HG03439 (cell line): ENCODE results near the gene RBL2.
"Not testable (repeated sequence)": the region's sequence is repeated elsewhere in the genome, so short reads cannot be mapped to it uniquely, and the experiment has no call there.

Source experiments
- ATAC-seq: cut with Tn5 transposase; IDR thresholded peaks from one replicate; pipeline ENCODE4 v1.9.1; 2021; ENCODE audit warnings: mild to moderate bottlenecking, moderate library complexity; ENCODE audit not compliant: unreplicated experiment

Gene RBL2, protein sequence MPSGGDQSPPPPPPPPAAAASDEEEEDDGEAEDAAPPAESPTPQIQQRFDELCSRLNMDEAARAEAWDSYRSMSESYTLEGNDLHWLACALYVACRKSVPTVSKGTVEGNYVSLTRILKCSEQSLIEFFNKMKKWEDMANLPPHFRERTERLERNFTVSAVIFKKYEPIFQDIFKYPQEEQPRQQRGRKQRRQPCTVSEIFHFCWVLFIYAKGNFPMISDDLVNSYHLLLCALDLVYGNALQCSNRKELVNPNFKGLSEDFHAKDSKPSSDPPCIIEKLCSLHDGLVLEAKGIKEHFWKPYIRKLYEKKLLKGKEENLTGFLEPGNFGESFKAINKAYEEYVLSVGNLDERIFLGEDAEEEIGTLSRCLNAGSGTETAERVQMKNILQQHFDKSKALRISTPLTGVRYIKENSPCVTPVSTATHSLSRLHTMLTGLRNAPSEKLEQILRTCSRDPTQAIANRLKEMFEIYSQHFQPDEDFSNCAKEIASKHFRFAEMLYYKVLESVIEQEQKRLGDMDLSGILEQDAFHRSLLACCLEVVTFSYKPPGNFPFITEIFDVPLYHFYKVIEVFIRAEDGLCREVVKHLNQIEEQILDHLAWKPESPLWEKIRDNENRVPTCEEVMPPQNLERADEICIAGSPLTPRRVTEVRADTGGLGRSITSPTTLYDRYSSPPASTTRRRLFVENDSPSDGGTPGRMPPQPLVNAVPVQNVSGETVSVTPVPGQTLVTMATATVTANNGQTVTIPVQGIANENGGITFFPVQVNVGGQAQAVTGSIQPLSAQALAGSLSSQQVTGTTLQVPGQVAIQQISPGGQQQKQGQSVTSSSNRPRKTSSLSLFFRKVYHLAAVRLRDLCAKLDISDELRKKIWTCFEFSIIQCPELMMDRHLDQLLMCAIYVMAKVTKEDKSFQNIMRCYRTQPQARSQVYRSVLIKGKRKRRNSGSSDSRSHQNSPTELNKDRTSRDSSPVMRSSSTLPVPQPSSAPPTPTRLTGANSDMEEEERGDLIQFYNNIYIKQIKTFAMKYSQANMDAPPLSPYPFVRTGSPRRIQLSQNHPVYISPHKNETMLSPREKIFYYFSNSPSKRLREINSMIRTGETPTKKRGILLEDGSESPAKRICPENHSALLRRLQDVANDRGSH

DNA sequence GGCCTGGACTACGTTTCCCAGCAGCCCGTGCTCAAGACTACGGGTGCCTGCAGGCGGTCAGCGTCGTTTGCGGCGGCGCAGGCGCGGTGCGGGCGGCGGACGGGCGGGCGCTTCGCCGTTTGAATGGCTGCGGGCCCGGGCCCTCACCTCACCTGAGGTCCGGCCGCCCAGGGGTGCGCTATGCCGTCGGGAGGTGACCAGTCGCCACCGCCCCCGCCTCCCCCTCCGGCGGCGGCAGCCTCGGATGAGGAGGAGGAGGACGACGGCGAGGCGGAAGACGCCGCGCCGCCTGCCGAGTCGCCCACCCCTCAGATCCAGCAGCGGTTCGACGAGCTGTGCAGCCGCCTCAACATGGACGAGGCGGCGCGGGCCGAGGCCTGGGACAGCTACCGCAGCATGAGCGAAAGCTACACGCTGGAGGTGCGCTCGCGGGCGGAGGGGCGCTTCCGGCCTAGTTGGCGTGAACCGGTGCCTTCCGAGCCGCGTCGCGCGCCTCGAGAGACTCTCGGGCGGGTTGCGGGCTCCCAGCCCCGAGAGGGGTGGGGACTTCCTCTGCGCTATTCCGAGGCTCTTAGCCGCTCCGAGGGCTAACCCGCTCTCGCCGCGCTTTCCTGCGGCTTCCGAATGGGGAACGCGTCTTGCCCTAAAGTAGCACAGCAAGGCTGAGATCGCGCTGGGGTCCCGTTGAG, at the start of gene RBL2:
Gene RBL2 (plus strand): TSS at position 95 of the 689 bp plus-strand sequence. CDS start 86 bp downstream, at position 181.
- peak; percentile 77 for ATAC-seq

- ATAC-seq: not testable (repeated sequence)
These were observed 49.7 kb upstream of the RBL2 start for GRCh38 chr16:53384610-53385009.

DNA sequence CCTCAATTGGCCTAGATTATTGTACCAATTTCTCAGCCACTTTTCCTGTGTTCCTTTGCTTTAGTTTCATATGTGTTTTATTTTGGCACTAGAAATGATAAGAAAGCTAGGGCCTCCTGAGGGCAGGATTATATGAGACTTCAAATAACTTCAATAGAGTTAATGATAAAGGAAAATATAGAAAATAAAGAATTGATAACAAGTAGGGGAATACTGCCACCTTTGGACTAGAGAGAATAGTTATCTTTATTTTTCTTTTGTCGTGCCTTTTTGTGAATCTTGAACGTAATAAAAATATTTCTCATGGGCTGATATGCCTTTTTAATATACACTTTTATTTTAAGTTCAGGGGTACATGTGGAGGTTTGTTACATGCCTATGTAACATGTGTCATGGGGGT, 29.3 kb upstream of the RBL2 start:
- ATAC-seq: no peak

DNA sequence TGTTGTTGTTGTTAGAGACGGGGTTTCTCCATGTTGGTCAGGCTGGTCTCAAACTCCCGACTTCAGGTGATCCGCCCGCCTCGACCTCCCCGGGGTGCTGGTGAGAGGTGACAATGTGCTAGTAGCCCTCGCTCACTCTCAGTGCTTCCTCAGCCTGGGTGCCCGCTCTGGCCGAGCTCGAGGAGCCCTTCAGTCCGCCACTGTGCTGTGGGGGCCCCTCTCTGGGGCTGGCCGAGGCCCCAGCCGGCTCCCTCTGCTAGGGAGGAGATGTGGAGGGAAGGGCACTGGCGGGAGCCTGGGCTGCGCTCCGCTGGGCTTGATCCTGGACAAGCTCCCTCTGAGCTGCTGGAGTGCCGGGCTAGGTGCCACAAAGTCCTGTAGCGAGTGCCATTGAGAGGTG, 21.7 kb upstream of the RBL2 start:
- ATAC-seq: no peak

DNA sequence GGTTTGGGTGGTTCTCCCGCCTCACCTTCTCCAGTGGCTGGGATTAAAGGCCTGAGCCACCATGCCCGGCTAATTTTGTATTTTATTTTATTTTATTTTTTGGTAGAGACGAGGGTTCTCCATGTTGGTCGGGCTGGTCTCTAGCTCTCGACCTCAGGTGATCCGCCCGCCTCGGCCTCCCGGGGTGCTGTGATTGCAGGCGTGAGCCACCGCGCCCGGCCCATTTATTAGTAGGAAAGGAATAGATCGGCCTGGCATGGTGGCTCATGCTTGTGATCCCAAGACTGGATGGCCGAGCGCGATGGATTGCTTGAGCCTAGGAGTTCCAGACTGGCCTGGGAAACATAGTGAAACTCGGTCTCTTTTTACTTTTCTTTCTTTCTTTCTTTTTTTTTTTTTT, 20.4 kb upstream of the RBL2 start:
- ATAC-seq: no peak

DNA sequence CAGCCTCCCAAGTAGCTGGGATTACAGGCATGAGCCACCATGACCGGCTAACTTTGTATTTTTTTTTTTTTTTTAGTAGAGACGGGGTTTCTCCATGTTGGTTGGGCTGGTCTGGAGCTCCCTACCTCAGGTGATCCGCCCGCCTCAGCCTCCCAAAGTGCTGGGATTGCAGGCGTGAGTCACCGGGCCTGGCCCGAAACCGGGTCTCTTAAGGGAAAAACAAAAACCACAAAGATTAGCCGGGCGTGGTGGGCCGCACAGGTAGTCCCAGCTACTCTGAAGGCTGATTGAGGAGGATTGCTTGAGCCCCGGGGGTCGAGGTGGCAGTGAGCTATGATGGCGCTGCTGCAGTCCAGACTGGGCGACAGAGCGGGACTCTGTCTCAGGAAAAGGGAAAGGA, 19.9 kb upstream of the RBL2 start:
- no peak for ATAC-seq

DNA sequence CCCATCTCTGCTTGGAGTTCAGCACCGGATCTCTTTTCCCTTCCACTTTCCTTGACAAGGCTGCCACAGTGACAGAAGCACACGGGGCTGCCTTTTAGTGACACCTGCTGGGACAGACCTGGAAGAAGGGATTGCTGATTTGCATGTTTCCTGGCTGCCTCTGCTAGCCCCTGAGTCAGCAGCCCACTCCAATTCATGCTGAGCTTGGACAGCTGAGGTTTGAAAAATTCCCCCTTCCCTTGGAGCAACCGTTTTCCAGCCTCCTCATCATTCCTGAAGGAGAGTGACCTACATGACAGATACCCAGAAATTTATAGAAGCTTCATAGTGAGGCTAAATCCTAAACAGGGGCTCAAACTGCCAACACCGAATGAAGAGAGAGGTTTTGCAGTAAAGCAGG, 18.8 kb upstream of the RBL2 start:
- no peak for ATAC-seq

DNA sequence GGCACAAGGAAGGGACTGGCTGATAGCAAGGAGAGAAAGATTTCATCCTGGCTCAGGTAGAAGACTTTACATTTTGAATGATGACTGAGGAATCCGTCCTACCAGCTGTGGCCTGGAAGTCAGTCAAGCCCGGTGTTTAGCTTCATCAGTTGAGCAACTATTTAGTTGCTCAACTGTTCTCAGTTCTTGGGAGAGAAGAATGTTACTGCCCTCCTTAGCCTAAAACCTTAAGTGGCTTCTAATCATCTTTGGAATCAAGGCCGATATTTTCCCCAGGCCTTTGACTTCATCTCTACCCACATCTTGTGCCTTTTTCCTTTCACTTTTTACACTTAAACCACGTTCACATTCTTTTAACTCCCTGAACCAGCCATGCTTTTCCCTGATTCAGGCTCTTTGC, 17.3 kb upstream of the RBL2 start:
- no peak for ATAC-seq

GRCh38 chr16:53417976-53418375, 16.3 kb upstream of the RBL2 start:
- no peak for ATAC-seq

GRCh38 chr16:53419383-53419709, 14.9 kb upstream of the RBL2 start:
- not testable (repeated sequence) for ATAC-seq

- ATAC-seq: no peak
These were observed 13.0 kb upstream of the RBL2 start for GRCh38 chr16:53421248-53421647.

DNA sequence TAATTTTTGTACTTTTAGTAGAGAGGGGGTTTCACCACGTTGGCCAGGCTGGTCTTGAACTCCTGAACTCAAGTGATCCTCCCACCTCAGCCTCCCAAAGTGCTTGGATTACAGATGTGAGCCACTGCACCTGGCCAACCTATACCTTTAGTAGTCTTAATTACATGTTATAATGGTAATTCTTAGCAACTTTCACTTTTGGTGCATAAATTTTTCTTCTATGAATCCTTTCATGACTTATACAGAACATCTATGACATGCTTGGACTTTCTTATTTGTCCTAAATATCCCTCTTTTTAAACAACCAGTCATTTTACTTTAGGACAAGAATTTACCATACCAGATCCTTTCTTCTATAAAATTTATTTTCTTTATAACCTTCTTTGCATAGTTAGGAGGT, 10.3 kb upstream of the RBL2 start:
- not testable (repeated sequence) for ATAC-seq

DNA sequence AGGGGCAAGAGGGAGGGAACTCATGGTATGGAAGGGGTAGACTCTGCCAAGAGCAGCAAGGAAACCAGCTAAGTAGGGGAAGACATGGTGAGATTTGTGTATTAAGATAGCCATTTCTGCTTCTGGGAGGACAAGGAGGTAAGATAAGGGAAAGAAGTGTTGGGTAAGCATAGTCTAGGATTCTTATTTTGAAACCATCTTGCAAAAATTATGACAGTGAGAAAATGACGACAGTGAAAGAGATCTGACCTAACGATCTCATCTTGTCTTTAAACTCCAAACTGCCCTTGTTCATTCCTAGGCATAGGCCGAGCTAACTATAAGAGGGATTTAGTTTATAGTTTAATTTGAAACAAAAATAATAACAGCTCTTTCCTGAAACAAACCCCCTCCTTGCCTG, 5.6 kb upstream of the RBL2 start:
- ATAC-seq: no peak

- no peak for ATAC-seq
These were observed 4.9 kb upstream of the RBL2 start for GRCh38 chr16:53429221-53429943.

- no peak for ATAC-seq
These were observed 3.9 kb upstream of the RBL2 start for GRCh38 chr16:53430363-53430762.

DNA sequence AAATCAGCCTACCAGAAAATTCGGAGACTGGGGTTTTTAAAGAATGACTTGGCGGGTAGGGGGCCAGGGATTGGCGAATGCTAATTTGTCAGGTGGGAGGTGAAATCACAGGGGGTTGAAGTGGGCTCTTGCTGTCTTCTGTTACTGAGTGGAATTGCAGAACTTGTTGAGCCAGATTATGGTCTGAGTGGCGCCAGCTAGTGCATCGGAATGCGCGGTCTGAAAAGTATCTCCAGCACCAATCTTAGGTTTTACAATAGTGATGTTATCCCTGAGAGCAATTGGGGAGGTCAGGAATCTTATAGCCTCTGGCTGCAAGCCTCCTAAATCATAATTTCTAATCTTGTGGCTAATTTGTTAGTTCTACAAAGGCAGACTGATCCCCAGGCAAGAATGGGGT, 762 bp upstream of the RBL2 start:
- ATAC-seq: no peak

GRCh38 chr16:53433930-53434376, 318 bp upstream of the RBL2 start:
- ATAC-seq: no peak

- ATAC-seq: peak; percentile 68
These were observed 906 bp downstream of the RBL2 start for GRCh38 chr16:53435066-53435688.

DNA sequence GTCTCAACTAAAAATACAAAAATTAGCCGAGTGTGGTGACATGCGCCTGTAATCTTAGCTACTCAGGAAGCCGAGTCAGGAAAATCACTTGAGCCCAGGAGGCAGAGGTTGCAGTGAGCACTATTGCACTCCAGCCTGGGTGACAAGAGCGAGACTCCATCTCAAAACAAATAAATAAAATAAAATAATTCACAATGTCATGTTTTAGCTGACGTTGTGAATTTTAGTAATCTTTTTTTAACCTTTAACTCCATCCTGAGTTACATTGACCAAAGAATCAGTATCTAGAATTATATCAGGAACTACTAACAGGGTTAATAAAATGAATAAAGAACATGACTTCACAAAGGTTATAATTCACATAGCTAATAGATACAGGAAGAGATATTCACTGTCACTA, 5.9 kb downstream of the RBL2 start:
- no peak for ATAC-seq

DNA sequence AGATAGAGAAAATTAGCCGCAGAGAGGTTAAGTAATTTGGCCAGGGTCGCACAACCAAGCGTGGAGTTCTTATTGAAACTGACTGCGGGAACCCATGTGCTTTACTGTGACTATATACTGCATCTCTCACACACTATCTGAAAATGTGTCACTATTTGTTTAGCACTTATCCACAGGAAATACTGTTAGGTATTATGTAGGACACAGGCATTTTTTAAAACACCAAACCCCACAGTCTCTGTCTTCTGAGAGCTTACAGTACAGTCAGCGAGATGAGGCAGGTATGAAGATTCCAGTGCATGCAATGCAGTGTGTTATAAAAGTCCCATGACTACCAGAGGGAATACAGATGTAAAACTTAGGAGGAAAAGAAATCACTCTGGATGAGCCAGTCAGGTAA, 11.3 kb downstream of the RBL2 start:
- no peak for ATAC-seq
